MG63 (cell line): ENCODE results near the gene ERP44. TPM values are rescaled to one million over a fixed set of nuclear protein-coding genes. Genes with fewer than 3 reads are reported as not detected.
"Not testable (repeated sequence)": the region's sequence is repeated elsewhere in the genome, so short reads cannot be mapped to it uniquely, and the experiment has no call there.

Experiments used
- DNase-seq: peaks from one replicate; pipeline ENCODE4 v3.0.0-alpha.2; 2020
- H3K27me3 ChIP-seq: fragments of 250-450 bp; sonication (Bioruptor Pico); 2 replicates; pipeline ENCODE4 v1.5.1; 2020; ENCODE audit warnings: mild to moderate bottlenecking, moderate library complexity
- H3K36me3 ChIP-seq: fragments of 250-450 bp; sonication (Bioruptor Pico); 2 replicates; pipeline ENCODE4 v1.5.1; 2020; ENCODE audit warnings: mild to moderate bottlenecking, moderate library complexity
- H3K4me3 ChIP-seq: fragments of 250-450 bp; sonication (Bioruptor Pico); 2 replicates; pipeline ENCODE4 v1.5.1; 2020; ENCODE audit warnings: mild to moderate bottlenecking, moderate library complexity
- H3K9me3 ChIP-seq: fragments of 250-450 bp; sonication (Bioruptor Pico); 2 replicates; pipeline ENCODE4 v1.5.1; 2020; ENCODE audit warnings: mild to moderate bottlenecking, moderate library complexity
- total RNA-seq: library from RNA; depleted of rRNA; stranded (reverse); fragments of >200 nt; shearing (Covaris generic); gene quantifications from 2 replicates; pipeline ENCODE4 v1.2.3, GENCODE V29; 2014; ENCODE audit warnings: low replicate concordance

Gene ERP44
- total RNA-seq, 1 experiment from 2014 or later, result 9.9 TPM

- no peaks in the 10 kb centered on the region for H3K9me3 ChIP-seq
- no peak overlapping the region for H3K4me3 ChIP-seq
- no peaks in the 10 kb centered on the region for H3K27me3 ChIP-seq
- no peaks in the 10 kb centered on the region for H3K36me3 ChIP-seq
- DNase-seq, result no peak
These were observed 14.7 kb downstream of the ERP44 start for GRCh38 chr9:100084128-100084453.

GRCh38 chr9:100083448-100084127 is 15.2 kb downstream of the ERP44 start:
- no peak overlapping the region for H3K4me3 ChIP-seq
- no peak for DNase-seq
- H3K36me3 ChIP-seq, result no peaks in the 10 kb centered on the region
- no peaks in the 10 kb centered on the region for H3K27me3 ChIP-seq
- H3K9me3 ChIP-seq, result no peaks in the 10 kb centered on the region

GRCh38 chr9:100082782-100083181 is 16.0 kb downstream of the ERP44 start:
- H3K36me3 ChIP-seq, result no peaks in the 10 kb centered on the region
- DNase-seq, result no peak
- H3K27me3 ChIP-seq, result no peaks in the 10 kb centered on the region
- no peak overlapping the region for H3K4me3 ChIP-seq
- H3K9me3 ChIP-seq, result no peaks in the 10 kb centered on the region

- DNase-seq, H3K27me3 ChIP-seq, H3K4me3 ChIP-seq, H3K9me3 ChIP-seq, H3K36me3 ChIP-seq: not testable (repeated sequence)
These were observed 22.5 kb downstream of the ERP44 start for GRCh38 chr9:100076256-100076655.

- no peaks in the 10 kb centered on the region for H3K36me3 ChIP-seq
- H3K9me3 ChIP-seq, result no peaks in the 10 kb centered on the region
- no peaks in the 10 kb centered on the region for H3K27me3 ChIP-seq
- no peak for DNase-seq
- H3K4me3 ChIP-seq, result no peak overlapping the region
These were observed 23.8 kb downstream of the ERP44 start for GRCh38 chr9:100074989-100075388.

GRCh38 chr9:100074093-100074492 is 24.7 kb downstream of the ERP44 start:
- H3K9me3 ChIP-seq, result no peaks in the 10 kb centered on the region
- DNase-seq, result no peak
- no peaks in the 10 kb centered on the region for H3K36me3 ChIP-seq
- no peak overlapping the region for H3K4me3 ChIP-seq
- H3K27me3 ChIP-seq, result no peaks in the 10 kb centered on the region

- H3K9me3 ChIP-seq, result no peaks in the 10 kb centered on the region
- H3K27me3 ChIP-seq, result no peaks in the 10 kb centered on the region
- DNase-seq, result no peak
- no peak overlapping the region for H3K4me3 ChIP-seq
- no peaks in the 10 kb centered on the region for H3K36me3 ChIP-seq
These were observed 26.0 kb downstream of the ERP44 start for GRCh38 chr9:100072805-100073204.

- H3K9me3 ChIP-seq, result no peaks in the 10 kb centered on the region
- no peak overlapping the region for H3K4me3 ChIP-seq
- H3K36me3 ChIP-seq, result no peaks in the 10 kb centered on the region
- DNase-seq, result no peak
- no peaks in the 10 kb centered on the region for H3K27me3 ChIP-seq
These were observed 27.5 kb downstream of the ERP44 start for GRCh38 chr9:100071271-100071670.

GRCh38 chr9:100070104-100071041 is 28.4 kb downstream of the ERP44 start:
- no peaks in the 10 kb centered on the region for H3K36me3 ChIP-seq
- no peak for DNase-seq
- H3K9me3 ChIP-seq, result no peaks in the 10 kb centered on the region
- no peak overlapping the region for H3K4me3 ChIP-seq
- H3K27me3 ChIP-seq, result no peaks in the 10 kb centered on the region

- H3K36me3 ChIP-seq, H3K4me3 ChIP-seq, H3K9me3 ChIP-seq, H3K27me3 ChIP-seq, DNase-seq: not testable (repeated sequence)
These were observed 29.7 kb downstream of the ERP44 start for GRCh38 chr9:100069068-100069467.

GRCh38 chr9:100067990-100068389 is 30.8 kb downstream of the ERP44 start:
- not testable (repeated sequence) for DNase-seq, H3K36me3 ChIP-seq, H3K4me3 ChIP-seq, H3K9me3 ChIP-seq, H3K27me3 ChIP-seq

GRCh38 chr9:100066539-100066938 is 32.3 kb downstream of the ERP44 start:
- Histone ChIP-seq H3K27me3 (no peaks in the 10 kb centered on the region), H3K4me3 (no peak overlapping the region), H3K9me3 (no peaks in the 10 kb centered on the region), H3K36me3 (no peaks in the 10 kb centered on the region)
- DNase-seq, result no peak

GRCh38 chr9:100064872-100065581 is 33.8 kb downstream of the ERP44 start:
- no peaks in the 10 kb centered on the region for H3K36me3 ChIP-seq
- H3K4me3 ChIP-seq, result no peak overlapping the region
- no peaks in the 10 kb centered on the region for H3K9me3 ChIP-seq
- peak; percentile 15 for DNase-seq
- H3K27me3 ChIP-seq, result no peaks in the 10 kb centered on the region

- Histone ChIP-seq H3K4me3 (no peak overlapping the region), H3K36me3 (peaks cover 7% of the 10 kb centered on the region), H3K9me3 (no peaks in the 10 kb centered on the region), H3K27me3 (no peaks in the 10 kb centered on the region)
- no peak for DNase-seq
These were observed 35.6 kb downstream of the ERP44 start for GRCh38 chr9:100063185-100063584.

GRCh38 chr9:100062683-100063082 is 36.1 kb downstream of the ERP44 start:
- not testable (repeated sequence) for H3K27me3 ChIP-seq, DNase-seq, H3K4me3 ChIP-seq, H3K36me3 ChIP-seq, H3K9me3 ChIP-seq

- DNase-seq, result no peak
- Histone ChIP-seq H3K9me3 (no peaks in the 10 kb centered on the region), H3K27me3 (no peaks in the 10 kb centered on the region), H3K4me3 (no peak overlapping the region), H3K36me3 (peaks cover 12% of the 10 kb centered on the region)
These were observed 39.9 kb downstream of the ERP44 start for GRCh38 chr9:100058699-100059579.
